CD4-positive, alpha-beta T cell treated with Interleukin-4 for 1 hour (primary cell): ENCODE results near the gene HNRNPLL.
"Not testable (repeated sequence)": the region's sequence is repeated elsewhere in the genome, so short reads cannot be mapped to it uniquely, and the experiment has no call there.

Experiments used
- DNase-seq, 2 donors: peaks; one replicate each; pipeline ENCODE4 v3.0.0-alpha.2; 2020 to 2022

Gene HNRNPLL

GRCh38 chr2:38619458-38620164 is 16.9 kb upstream of the HNRNPLL start:
- DNase-seq, result no peak

DNA sequence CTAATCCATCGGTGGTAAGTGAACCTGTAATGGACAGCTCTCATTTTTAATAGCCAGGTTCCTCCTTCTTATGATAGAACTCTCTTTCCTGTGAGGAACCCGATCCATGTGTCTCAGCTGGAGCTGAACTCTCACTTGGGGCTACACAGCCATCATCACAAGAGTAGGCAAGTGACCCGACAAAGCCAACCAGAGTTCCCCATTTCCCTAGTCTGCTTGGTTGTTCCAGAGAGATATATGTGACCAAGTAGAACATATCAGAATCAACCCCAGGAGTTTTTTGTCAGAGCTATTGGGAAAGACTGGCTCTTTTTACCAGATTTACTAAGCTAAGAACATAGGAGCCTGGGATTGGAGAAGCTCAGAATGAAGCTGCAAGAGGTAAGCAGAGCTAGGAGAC is 14.6 kb upstream of the HNRNPLL start:
- DNase-seq, result no peak

DNA sequence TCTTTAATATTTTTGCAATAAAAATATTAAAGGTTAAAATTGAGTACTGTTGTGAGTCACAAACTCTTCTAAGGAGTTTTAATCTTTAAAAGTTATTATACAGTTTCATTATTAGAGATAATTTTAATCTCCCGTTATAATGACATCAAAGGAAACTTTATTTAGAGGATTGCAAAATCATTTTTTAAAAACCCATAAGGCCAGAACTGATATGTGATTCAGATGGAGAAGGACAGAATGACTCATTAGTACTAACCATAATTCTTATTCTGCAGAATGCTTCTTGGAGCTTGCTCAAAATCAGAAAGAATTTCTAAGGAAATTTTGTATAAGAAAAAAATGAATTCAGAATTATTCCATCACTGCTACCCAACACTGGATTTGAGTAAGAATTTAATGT is 12.5 kb upstream of the HNRNPLL start:
- DNase-seq, result no peak

GRCh38 chr2:38613849-38614213 is 11.1 kb upstream of the HNRNPLL start:
- DNase-seq, result no peak

DNA sequence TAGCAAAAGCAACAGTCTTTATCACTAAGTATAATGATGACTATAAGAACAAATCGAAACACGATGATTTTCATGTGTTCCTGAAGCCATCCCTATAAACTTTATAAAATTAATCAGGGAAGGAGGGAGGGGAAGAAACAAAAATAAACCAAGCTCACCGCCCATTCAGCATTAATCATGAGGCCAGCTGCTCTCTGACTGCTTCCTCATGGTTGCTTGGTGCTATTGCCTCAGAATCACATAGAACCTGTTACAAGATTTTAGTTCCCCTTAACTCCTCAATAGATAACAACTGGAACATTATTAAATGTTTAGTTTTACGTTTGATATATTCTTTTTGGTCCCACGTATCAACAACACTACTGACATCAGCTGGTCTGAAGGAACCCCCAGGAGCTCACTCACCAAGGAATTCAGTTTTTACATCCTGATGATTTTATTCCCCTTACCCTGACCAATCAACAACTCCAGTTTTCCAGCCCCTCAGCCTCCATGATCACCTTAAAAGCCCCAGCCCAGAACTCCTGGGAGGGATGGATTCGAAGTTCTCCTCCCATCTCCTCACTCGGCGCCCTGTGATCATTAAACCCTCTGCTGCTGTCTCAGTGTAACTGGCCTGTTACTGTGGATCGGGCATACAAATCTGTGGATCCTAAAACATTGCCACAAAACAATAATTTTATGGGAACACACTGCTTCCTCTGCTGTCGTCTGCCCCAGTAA is 10.6 kb upstream of the HNRNPLL start:
- DNase-seq, result no peak

DNA sequence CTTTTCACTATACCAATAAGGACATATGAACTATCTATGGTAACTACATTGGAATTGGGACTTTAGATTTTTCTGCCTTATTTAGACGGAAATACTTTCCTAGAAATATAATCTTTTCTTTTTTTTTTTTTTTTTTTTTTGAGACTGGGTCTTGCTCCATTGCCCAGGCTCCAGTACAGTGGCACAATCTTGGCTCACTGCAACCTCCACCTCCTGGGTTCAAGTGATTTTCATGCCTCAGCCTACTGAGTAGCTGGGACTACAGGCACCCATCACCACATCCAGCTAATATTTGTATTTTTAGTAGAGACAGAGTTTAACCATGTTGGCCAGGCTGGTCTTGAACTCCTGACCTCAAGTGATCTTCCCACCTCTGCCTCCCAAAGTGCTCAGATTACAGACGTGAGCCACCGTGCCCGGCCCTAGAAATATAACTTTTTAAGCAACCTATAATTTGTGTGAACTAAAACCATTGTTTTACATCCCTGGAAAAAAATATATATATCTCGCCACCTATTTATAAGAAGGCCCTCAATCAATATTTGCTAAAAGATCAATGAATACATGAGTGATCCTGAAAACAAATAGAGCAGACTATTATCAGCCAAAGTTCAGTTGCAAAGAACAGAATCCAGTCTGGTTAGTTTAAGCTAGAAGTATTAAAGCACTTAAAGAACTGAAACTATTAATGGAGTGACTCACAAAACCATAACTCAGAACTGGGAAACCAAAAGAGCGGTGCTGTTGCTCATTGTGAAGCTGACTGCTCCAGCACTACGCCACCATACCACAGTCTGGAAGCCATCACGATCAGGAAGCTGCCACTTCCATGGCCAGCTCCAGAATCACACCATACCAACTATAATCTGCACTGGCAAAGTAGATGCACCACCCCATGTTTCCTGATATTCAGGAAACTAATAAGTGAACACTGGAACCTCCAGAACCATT is 8.4 kb upstream of the HNRNPLL start:
- DNase-seq, result no peak

- not testable (repeated sequence) for DNase-seq
These were observed 6.5 kb upstream of the HNRNPLL start for GRCh38 chr2:38609246-38609645.

DNA sequence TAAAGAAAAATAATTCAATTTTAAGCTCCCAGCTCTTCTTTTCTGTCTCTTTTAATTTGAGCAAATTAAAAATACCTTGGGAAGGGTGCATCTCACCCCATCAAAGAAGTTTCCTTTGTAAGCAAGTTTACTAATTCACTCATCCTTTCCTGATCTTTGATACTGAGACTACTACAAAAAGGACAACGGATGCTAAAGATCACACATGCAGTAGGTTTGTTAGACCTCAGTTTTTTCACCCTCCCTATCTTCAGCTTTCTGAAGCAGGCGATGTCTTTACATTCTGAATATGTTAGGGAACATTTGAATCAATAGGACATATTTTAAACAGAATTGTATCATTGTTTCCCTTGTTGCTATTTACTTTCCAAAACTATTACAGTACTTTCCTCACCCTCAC is 6.0 kb upstream of the HNRNPLL start:
- no peak for DNase-seq

DNA sequence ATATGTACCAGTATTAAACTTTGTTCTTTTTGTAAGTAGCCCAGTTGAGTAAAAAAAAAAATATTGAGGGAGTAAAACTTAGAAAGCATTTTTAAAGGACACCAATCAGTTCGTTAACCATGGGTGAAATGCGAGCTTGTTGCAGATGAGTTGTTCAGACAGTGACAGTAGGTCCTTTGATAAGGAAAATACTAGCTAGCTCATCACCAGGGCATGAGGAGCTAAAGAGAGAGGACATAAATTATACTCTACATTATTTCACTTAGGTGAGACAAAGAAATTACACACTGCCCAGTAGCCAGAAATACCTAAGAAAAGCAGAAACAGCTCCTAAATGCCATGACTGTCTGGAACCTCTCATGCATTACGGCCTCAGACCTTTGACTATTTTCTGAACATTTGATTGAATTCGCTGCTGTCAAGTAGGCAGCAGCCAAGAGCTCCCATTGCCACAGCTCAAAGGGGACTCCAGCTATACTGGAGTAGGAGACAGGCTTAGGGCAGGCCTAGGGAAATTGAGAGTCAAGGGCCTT is 2.6 kb upstream of the HNRNPLL start:
- no peak for DNase-seq

DNA sequence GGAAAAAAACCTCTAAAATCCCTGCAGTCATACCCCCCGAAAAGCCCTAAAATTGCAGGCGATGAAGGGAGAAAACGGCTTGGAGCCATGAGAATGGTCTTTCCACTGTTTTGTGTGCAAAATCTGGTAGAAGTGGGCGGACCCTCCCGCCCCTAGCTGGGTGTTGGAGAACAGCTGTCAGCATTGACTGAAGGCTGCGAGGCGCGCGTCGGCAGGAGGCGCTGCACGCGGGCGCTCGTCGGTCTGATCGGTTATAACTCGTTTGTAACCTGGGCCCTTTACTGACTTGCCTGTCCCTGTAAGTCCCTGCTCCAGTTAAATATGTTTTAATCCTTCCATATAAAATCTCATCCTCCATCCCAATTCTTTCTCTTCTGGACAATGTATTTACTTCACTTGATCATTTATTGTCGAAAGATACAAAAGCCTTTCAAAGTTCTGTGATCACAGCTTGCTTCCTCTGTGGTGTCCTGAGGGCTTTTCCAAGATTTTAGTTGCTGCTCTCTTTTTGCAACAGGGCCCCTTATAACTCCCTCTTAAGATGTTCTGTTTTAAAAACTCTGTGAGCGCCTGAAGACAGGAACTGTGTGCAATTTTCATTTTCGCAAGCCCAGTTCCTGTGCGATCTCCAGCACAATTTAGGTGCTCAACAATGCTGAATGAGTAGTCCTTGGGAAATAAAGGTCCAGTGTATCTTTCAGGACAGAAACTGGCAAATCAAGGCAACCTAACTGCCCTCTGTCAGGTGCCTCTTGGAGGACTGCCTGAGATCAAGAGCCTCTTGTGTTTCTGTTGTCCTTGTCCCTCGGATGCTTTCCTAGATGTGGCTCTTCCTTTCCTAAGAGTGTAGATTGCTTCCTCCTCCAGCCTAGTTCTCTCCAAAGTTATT is 918 bp upstream of the HNRNPLL start:
- peak; percentile 85 for DNase-seq

DNA sequence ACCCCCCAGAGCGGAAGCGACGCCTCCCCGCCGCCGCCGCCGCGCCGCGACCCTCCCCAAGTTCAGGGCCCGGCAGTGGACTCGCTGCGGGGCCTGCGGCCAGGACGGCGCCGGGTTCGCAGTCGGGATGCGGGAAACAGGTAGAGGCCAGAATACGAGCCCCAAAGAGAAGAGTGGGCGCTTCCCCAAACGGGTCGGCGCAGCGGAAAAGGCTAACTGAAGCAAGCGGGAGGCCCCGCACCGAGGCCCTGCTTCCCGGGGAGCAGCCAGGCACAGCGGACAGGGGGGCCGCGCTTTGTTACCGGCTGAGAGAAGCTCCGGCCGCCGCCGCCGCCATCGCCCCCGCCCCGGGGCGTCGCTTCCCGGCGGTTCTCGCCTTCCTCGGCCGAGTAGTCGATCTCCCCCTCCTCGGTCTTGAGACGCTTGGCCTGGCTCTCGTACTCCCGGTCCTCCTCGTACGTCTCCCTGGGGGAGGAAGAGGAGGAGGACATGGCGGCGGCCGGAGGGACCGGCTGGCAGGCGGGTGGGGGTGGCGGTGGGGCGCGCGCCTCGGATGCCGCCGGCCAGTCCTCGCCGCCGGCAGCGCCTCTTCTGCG is 494 bp downstream of the HNRNPLL start:
- DNase-seq, result peak in 1 of 2 donors; percentile 28

DNA sequence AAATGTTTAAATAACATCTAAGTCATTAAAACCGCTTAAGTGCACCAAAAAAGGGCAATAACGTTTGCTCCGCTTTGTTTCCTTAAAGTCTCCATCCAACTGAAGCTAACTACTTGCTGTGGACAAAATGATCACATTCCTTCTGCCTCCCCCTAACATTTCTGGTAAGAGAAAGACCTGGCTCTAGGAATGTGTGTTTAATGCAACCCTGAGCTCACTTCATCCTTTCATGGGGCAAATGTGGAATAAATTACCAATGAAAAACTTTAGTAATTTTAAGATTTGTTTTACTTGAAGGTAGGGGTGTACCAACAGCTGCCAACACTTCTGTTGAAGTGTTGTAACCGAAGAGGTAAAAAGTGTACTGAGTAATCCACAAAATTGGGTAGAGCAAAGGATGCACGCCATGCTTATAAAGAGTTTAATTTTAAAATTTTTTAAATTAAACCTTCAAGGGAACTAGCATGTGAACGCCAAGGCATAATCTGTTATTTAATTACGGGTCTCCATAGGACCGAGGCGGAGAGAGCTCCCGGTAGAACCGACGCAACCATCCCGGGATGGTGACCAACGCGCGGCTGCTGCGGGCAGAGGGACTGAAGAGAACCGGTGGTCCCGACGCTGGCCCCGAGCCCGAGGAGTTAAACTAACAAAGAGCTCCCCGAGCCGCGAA is 1.1 kb downstream of the HNRNPLL start:
- peak in 1 of 2 donors; percentile 36 for DNase-seq

DNA sequence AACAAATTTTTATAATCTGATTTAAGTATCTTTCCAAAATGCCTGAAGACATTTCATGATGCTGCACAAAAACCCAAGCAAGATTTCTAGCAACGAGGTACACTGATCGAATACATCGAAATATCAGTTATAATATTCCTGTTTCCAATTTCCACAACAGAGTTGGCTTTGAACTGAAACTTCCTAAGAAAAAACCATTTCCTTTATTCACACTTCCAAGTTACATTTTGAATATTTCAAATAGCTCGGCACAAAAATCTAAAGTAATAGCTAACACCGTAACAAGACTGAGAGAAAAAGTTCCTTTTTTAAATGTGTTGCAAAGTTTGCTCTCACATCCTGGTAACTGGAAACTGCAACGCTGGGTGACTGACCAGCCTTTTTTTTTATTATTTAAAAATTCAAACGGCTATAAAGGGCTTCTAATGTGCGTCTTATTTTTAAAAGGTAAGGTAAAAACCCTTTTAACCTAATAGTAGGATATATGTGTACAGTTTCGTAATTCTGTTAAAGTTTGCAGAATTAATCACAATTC is 1.7 kb downstream of the HNRNPLL start:
- no peak for DNase-seq

DNA sequence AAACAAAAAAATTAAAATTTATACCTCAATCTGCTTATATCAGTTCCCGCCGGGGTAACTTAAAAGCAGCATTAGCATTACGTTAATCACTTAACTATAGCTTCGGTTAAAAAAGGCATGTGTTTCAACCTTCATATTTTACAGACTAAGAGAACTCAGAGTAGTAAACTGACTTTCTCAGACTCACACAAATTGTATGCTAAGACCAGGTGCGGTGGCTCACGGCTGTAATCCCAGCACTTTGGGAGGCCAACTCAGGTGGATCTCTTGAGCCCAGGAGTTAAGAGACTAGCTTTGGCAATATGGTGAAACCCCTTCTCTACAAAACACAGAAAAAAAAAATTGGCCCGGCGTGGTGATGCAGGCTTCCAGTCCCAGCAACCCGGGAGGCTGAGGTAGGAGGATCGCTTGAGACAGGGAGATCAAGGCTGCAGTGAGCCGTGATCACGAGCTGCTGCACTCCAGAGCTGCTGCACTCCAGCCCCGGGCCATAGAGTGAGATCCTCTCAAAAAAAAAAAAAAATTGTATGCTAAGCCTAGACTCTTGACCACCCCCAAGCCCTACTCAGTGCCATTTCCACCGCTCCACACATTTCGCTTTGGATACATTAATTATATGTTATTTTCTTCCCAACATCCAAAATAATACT is 2.4 kb downstream of the HNRNPLL start:
- DNase-seq, result peak in 1 of 2 donors; percentile 38

- DNase-seq, result peak in 1 of 2 donors; percentile 67
These were observed 3.0 kb downstream of the HNRNPLL start for GRCh38 chr2:38599706-38600105.

- no peak for DNase-seq
These were observed 3.8 kb downstream of the HNRNPLL start for GRCh38 chr2:38598991-38599295.

GRCh38 chr2:38598200-38598990 is 4.3 kb downstream of the HNRNPLL start:
- DNase-seq, result peak in 1 of 2 donors; percentile 50

DNA sequence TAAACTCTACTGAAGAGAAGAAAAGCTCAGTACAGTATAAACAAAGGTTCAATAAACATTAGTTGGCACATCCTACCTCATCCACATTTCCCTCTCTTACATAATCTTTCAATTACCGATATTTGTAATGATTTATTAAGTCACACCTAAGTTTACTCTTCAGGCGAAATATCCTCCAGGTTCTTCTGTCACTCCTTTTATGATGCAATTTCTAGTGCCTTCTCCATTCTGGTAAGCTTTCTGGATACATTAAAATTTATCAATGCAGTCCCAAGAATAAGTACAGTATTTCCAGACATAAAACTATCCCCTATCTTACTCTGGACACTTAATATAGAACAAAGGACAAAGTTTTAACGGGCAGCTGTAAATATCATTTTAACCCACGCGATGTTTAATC is 5.6 kb downstream of the HNRNPLL start:
- peak in 1 of 2 donors; percentile 20 for DNase-seq

DNA sequence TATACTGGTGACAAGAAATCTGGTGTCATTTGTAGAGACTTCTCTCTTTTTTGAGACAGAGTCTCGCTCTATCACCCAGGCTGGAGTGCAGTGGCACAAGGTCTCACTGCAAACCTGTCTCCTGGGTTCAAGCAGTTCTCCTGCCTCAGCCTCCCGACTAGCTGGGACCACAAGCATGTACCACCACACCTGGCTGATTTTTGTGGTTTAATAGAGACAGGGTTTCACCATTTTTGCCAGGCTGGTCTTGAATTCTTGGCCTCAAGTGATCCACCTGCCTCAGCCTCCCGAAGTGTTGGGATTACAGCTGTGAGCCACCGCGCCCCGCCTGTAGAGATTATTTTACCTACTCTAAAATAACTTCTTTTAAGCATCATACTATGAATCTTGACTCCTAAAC is 6.5 kb downstream of the HNRNPLL start:
- no peak for DNase-seq

- no peak for DNase-seq
These were observed 9.8 kb downstream of the HNRNPLL start for GRCh38 chr2:38592951-38593350.
